Right atrium auricular region (tissue), 2 donors: ENCODE results near the gene FCGR3B. TPM values are rescaled to one million over a fixed set of nuclear protein-coding genes. Genes with fewer than 3 reads are reported as not detected.
"Not testable (repeated sequence)": the region's sequence is repeated elsewhere in the genome, so short reads cannot be mapped to it uniquely, and the experiment has no call there.

ENCODE experiments used
- DNase-seq: peaks from one replicate; pipeline ENCODE4 v3.0.0-alpha.2; 2019; ENCODE audit warnings: low spot score
- H3K27ac ChIP-seq, 2 donors: fragments of 200-600 bp; sonication (generic); 1 replicate in 1 of 2; 2 replicates in 1 of 2; pipeline ENCODE4 v1.5.1; 2016 to 2019
- H3K27me3 ChIP-seq, 2 donors: fragments of 200-600 bp; sonication (generic); one replicate each; pipeline versions ENCODE4 v1.5.1 to v1.6.0; 2017 to 2019
- H3K36me3 ChIP-seq: fragments of 200-600 bp; sonication (generic); one replicate; pipeline ENCODE4 v1.5.1; 2016
- H3K4me1 ChIP-seq, 2 donors: fragments of 200-600 bp; sonication (generic); one replicate each; pipeline versions ENCODE4 v1.5.1 to v1.6.0; 2017 to 2019
- H3K4me3 ChIP-seq, 2 donors: fragments of 200-600 bp; sonication (generic); 1 replicate in 1 of 2; 2 replicates in 1 of 2; pipeline ENCODE4 v1.5.1; 2017 to 2019; ENCODE audit warnings: mild to moderate bottlenecking in 1 of 2, moderate library complexity in 1 of 2
- H3K9me3 ChIP-seq, 2 donors: fragments of 200-600 bp; sonication (generic); one replicate each; pipeline ENCODE4 v1.5.1; 2019
- total RNA-seq, 2 donors: library from RNA; depleted of rRNA; stranded (reverse); fragments of >200 nt; gene quantifications; one replicate each; pipeline ENCODE4 v1.1.0, GENCODE V29; 2016

FCGR3B gene
- total RNA-seq, 2 donors from 2014 or later, result 2.6 to 4.3 TPM

DNA sequence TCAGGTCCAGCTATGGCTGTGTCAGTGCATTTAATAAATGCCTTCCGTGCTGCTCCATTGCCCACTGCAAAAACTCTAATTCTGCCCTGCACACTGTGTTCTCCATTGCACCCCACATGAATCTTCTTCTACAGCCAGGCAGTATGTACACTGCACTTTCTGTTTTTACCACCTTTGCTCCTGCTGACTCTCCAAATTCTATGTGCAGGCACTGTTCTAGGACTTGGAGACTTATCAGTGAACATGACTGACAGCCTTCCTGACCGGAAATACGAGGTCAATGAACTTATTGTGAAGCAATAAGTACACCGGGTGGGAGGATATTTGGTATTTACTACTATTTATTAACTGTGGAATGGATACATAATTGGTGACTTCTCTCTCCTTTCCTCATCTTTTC lies 48.1 kb downstream of the FCGR3B start:
- not testable (repeated sequence) for H3K4me3 ChIP-seq, H3K9me3 ChIP-seq, H3K27me3 ChIP-seq, H3K27ac ChIP-seq, DNase-seq, H3K36me3 ChIP-seq, H3K4me1 ChIP-seq

DNA sequence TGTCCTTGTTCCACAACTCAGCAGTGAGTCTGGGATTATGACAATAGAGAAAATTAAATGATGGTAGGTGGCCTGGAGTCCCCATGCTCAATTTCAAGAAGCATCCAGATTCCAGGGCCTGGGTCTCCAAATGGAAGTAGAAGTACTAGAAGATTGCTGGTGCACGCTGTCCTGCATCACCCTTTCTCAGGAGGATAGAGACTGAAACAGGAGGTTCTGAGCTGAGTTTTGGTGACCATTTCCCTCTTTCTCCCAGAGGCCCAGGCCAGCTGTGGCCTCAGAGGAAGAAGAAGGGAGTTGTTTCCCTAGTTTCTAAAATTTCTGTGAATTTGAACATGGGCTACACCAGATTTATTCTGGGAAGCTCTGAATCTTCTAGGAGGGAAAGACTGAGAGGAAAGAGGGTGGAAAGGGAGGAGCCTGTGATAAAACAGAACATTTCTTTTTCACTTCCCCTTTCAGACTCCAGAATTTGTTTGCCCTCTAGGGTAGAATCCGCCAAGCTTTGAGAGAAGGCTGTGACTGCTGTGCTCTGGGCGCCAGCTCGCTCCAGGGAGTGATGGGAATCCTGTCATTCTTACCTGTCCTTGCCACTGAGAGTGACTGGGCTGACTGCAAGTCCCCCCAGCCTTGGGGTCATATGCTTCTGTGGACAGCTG lies 50.0 kb downstream of the FCGR3B start:
- not testable (repeated sequence) for H3K27me3 ChIP-seq, H3K4me1 ChIP-seq, H3K4me3 ChIP-seq, H3K27ac ChIP-seq, H3K9me3 ChIP-seq, DNase-seq, H3K36me3 ChIP-seq

DNA sequence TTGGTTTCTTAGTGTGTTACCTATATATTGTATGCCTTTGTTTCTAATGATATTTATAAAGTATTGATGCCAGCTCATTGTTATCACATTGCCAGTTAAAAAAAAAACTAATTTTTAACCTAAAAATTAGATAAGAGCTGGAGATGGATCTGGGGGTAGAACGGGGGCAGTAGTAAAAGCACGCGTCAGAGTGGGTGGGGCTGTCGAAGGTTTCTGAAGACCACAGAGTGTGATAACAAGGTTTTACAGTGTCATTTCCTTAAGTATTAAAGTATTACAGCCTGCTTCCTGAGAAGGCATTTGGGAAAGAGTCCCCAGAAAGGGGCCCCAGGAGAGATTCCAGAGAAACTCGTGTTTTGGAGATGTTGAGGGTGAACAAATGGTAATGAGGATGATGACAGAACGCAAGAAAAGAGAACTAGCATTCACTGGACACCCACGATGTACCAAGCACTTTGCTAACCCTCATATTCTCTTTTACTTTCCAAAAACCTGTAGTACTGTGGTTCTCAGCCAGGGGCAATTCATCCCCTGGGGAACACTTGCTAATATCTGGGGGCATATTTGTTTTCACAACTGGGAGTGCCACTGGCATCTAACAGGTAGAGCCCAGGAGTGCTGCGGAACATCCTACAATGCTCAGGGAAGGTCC lies 51.0 kb downstream of the FCGR3B start:
- not testable (repeated sequence) for H3K9me3 ChIP-seq, H3K4me3 ChIP-seq, H3K27me3 ChIP-seq, DNase-seq, H3K27ac ChIP-seq, H3K36me3 ChIP-seq, H3K4me1 ChIP-seq

DNA sequence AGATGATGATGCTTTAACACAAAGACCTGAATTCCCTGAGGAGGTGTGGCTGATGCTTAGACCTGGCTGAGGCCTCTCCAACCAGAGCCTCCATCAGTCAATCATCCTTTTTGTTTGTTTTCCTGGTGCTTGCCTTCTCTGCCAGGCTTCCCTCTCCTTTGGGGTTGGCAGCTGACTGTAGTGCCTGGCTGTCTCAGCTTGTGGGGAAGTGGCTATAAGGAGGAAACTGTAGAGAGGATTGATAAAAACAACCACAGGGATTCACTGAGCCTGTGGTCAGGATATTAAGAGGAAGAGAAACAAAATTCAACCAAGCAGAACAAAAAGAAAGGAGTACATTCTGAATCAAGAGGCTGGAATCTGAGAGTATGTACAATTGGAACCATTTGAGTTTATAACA lies 54.3 kb downstream of the FCGR3B start:
- not testable (repeated sequence) for H3K4me3 ChIP-seq, DNase-seq, H3K27ac ChIP-seq, H3K9me3 ChIP-seq, H3K27me3 ChIP-seq, H3K36me3 ChIP-seq, H3K4me1 ChIP-seq

Other genes with a start within 250 kb of the FCGR3B start
- 10 to 100 TPM in 1 of 2 donors, 1 to 10 TPM in 1; 9.5 to 45.7 TPM for gene FCGR2A, start 125.7 kb downstream of the FCGR3B start, total RNA-seq
- gene HSPA6, start 106.6 kb downstream of the FCGR3B start, total RNA-seq, result 1 to 10 TPM in 1 of 2 donors, under 1 TPM in 1; 0.48 to 1.3 TPM
- 10 to 100 TPM in 1 of 2 donors, 1 to 10 TPM in 1; 2.9 to 39.1 TPM for gene FCGR3A, start 81.4 kb downstream of the FCGR3B start, total RNA-seq
- gene FCGR2B, start 32.0 kb upstream of the FCGR3B start, total RNA-seq, result 1 to 10 TPM; 4.5 to 8.1 TPM
- under 1 TPM in 1 of 2 donors, not detected in 1; 0.20 TPM for gene FCRLA, start 76.1 kb upstream of the FCGR3B start, total RNA-seq
- under 1 TPM; 0.20 to 0.63 TPM for gene FCRLB, start 90.4 kb upstream of the FCGR3B start, total RNA-seq
- gene DUSP12, start 118.6 kb upstream of the FCGR3B start, total RNA-seq, result 10 to 100 TPM; 10.4 to 11.0 TPM
- gene ATF6, start 135.1 kb upstream of the FCGR3B start, total RNA-seq, result 10 to 100 TPM; 17.9 to 19.9 TPM